Right lobe of liver (tissue), 6 donors: ENCODE data around the gene UBXN1. TPM values are rescaled to one million over a fixed set of nuclear protein-coding genes. Genes with fewer than 3 reads are reported as not detected.
"Not testable (repeated sequence)": the region's sequence is repeated elsewhere in the genome, so short reads cannot be mapped to it uniquely, and the experiment has no call there.

ENCODE experiments used
- ATAC-seq, 4 donors: fragments of 200-7000 bp; cut with Tn5 transposase; one replicate each; pipeline ENCODE4 v1.9.1; 2020; ENCODE audit warnings: mild to moderate bottlenecking in 4 of 4, moderate library complexity in 4 of 4
- DNase-seq, 3 donors: peaks; one replicate each; pipeline ENCODE4 v3.0.0-alpha.2; 2020
- H3K27ac ChIP-seq, 3 donors: fragments of 200-600 bp; one replicate each; pipeline ENCODE4 v1.8.0; 2022
- H3K27me3 ChIP-seq, 2 donors: fragments of 200-600 bp; one replicate each; pipeline ENCODE4 v1.8.0; 2022
- H3K36me3 ChIP-seq, 4 donors: fragments of 200-600 bp; sonication (generic) in 1 of 4; one replicate each; pipeline versions ENCODE4 v1.5.1 to v1.8.0; 2017 to 2022; ENCODE audit warnings: control low read depth in 1 of 4
- H3K4me1 ChIP-seq, 4 donors: fragments of 200-600 bp; sonication (generic) in 1 of 4; one replicate each; pipeline versions ENCODE4 v1.5.1 to v1.8.0; 2017 to 2022; ENCODE audit warnings: control low read depth in 1 of 4
- H3K4me3 ChIP-seq, 3 donors: fragments of 200-600 bp; one replicate each; pipeline ENCODE4 v1.8.0; 2022
- H3K9me3 ChIP-seq, 4 donors: fragments of 200-600 bp; sonication (generic) in 1 of 4; one replicate each; pipeline versions ENCODE4 v1.5.1 to v1.8.0; 2017 to 2022; ENCODE audit warnings: control low read depth in 1 of 4
- POLR2A ChIP-seq: fragments of 450-650 bp; IDR thresholded peaks from one replicate; pipeline ENCODE4 v1.6.1; 2017; ENCODE audit warnings: antibody characterized with exemption, mild to moderate bottlenecking
- WGBS: methylation state at CpG from one replicate; pipeline ENCODE4 v1.1.6; 2018; ENCODE audit warnings: low coverage, low lambda C conversion rate; ENCODE audit not compliant: insufficient coverage; ENCODE audit errors: missing lambda C conversion rate; 5-methylcytosine and 5-hydroxymethylcytosine counted together
- intact Hi-C, 2 donors: fragments of 100-400 bp; cut with DNase I; formaldehyde crosslinking; loops; one replicate each; pipeline versions ENCODE4 v1.11.2 to v1.14.1; 2022
- total RNA-seq, 6 experiments: library from RNA; depleted of rRNA in 2 of 6; stranded (reverse); fragments of >200 nt in 2 of 6; fragmentation: NEBNext Ultra II Directional in 3 of 6; extraction: Animal tissue kit (Norgen Biotek cat#: 25700) in 3 of 6; gene quantifications; one replicate each; pipeline versions ENCODE4 v1.1.0 to v1.2.4, GENCODE V29; 2016 to 2023
- TF ChIP-seq, protein P1 (sequence below), 4 donors: fragments of 200-600 bp in 3 of 4; fragments of 450-650 bp in 1 of 4; IDR thresholded peaks; one replicate each; pipeline versions ENCODE4 v1.5.1 to v1.8.0; 2016 to 2022; ENCODE audit warnings: antibody characterized with exemption in 4 of 4, mild to moderate bottlenecking in 2 of 4
- donor health status: DM: no; HTN: yes; CAD: no.
- donor health status: DM: no; HTN: no; CAD: no.
- donor health status: DM: no; HTN: no; CAD: no.
- donor health status: DM: no; HTN: yes; CAD: no.
- donor health status: DM: no; HTN: yes; CAD: no.

The UBXN1 gene
- total RNA-seq, 6 experiments from 2014 or later, result 24.7 to 41.9 (median 28.0) TPM

- Histone ChIP-seq H3K27ac (no peak overlapping the region), H3K9me3 (no peaks in the 10 kb centered on the region), H3K4me3 (no peak overlapping the region), H3K27me3 (no peaks in the 10 kb centered on the region), H3K36me3 (peaks cover 0 to 11% (median 0%) of the 10 kb centered on the region in 4 donors), H3K4me1 (peaks cover 0 to 16% (median 7%) of the 10 kb centered on the region in 4 donors)
- DNase-seq (no peak), ATAC-seq (no peak)
- 82% methylated on average over 8 of the region's 11 CpGs for WGBS
- TF ChIP-seq POLR2A, result no peak
- TF ChIP-seq, protein P1, sequence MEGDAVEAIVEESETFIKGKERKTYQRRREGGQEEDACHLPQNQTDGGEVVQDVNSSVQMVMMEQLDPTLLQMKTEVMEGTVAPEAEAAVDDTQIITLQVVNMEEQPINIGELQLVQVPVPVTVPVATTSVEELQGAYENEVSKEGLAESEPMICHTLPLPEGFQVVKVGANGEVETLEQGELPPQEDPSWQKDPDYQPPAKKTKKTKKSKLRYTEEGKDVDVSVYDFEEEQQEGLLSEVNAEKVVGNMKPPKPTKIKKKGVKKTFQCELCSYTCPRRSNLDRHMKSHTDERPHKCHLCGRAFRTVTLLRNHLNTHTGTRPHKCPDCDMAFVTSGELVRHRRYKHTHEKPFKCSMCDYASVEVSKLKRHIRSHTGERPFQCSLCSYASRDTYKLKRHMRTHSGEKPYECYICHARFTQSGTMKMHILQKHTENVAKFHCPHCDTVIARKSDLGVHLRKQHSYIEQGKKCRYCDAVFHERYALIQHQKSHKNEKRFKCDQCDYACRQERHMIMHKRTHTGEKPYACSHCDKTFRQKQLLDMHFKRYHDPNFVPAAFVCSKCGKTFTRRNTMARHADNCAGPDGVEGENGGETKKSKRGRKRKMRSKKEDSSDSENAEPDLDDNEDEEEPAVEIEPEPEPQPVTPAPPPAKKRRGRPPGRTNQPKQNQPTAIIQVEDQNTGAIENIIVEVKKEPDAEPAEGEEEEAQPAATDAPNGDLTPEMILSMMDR (IDR thresholded peaks at IDR 0.05), result no peak
- intact Hi-C loops, result no loop called here
Measured at GRCh38 chr11:62702246-62702645, 23.4 kb upstream of the UBXN1 start.

- peak; percentile 93 to 95 (median 94) for ATAC-seq
- no peak overlapping the region for H3K4me3 ChIP-seq
- peaks cover 0 to 30% (median 5%) of the 10 kb centered on the region in 4 donors for H3K36me3 ChIP-seq
- intact Hi-C loops, result no loop called here
- no peak overlapping the region for H3K27ac ChIP-seq
- TF ChIP-seq, protein P1 (IDR thresholded peaks at IDR 0.05), result peak; percentile 63 to 86 (median 86)
- no peak for TF ChIP-seq POLR2A
- WGBS, result 50% methylated on average over 13 of the region's 14 CpGs
- DNase-seq, result peak; percentile 76 to 80 (median 77)
- no peaks in the 10 kb centered on the region for H3K27me3 ChIP-seq
- H3K4me1 ChIP-seq, result peaks cover 0 to 4% (median 0%) of the 10 kb centered on the region in 4 donors
- H3K9me3 ChIP-seq, result no peaks in the 10 kb centered on the region
Measured at GRCh38 chr11:62694455-62695167, 15.7 kb upstream of the UBXN1 start.

DNA sequence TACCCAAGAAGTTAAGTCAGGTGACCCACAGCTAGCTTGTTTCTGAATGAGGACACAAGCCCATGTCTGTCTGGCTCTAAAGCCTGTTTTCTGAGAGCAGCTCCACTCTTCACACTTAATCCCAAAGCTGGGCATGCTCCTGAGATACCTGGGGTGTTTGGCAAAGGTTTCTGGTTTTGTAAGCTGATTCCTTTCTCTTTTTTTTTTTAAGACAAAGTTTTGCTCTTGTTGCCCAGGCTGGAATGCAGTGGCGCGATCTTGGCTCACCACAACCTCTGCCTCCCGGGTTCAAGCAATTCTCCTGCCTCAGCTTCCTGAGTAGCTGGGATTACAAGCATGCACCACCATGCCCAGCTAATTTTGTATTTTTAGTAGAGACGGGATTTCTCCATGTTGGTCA is 14.8 kb upstream of the UBXN1 start:
- ATAC-seq, DNase-seq, intact Hi-C loops, H3K4me3 ChIP-seq, H3K4me1 ChIP-seq, H3K27me3 ChIP-seq, H3K9me3 ChIP-seq, H3K27ac ChIP-seq: not testable (repeated sequence)
- peaks cover 0 to 30% (median 5%) of the 10 kb centered on the region in 4 donors for H3K36me3 ChIP-seq
- no CpG with 5 or more reads among the region's 4 CpGs for WGBS

GRCh38 chr11:62689421-62690183 is 10.7 kb upstream of the UBXN1 start, which contains the start of gene LRRN4CL:
Gene LRRN4CL, minus strand, starts transcription at chr11:62689530. Its CDS starts 1,022 bp downstream, at chr11:62688508.
- ATAC-seq (no peak), DNase-seq (no peak)
- peaks cover 0 to 30% (median 5%) of the 10 kb centered on the region in 4 donors for H3K36me3 ChIP-seq
- H3K4me3 ChIP-seq, result no peak within 1 kb of the TSS
- H3K9me3 ChIP-seq, result no peaks in the 10 kb centered on the region
- TF ChIP-seq, protein P1 (IDR thresholded peaks at IDR 0.05), result no peak
- TF ChIP-seq POLR2A, result no peak
- no peaks in the 10 kb centered on the region for H3K27me3 ChIP-seq
- H3K4me1 ChIP-seq, result peaks cover 0 to 6% (median 0%) of the 10 kb centered on the region in 4 donors
- 45% methylated on average over 9 of the region's 11 CpGs for WGBS
- intact Hi-C loops, result no loop called here
- no peak within 1 kb of the TSS for H3K27ac ChIP-seq

GRCh38 chr11:62688491-62688890 is 9.6 kb upstream of the UBXN1 start:
- peaks cover 0 to 6% (median 0%) of the 10 kb centered on the region in 4 donors for H3K4me1 ChIP-seq
- DNase-seq (no peak), ATAC-seq (peak in 1 of 4 donors; percentile 45)
- peaks cover 0 to 29% (median 5%) of the 10 kb centered on the region in 4 donors for H3K36me3 ChIP-seq
- no peak overlapping the region for H3K4me3 ChIP-seq
- no peak overlapping the region for H3K27ac ChIP-seq
- WGBS, result 31% methylated on average over 1 of the region's 1 CpG
- H3K9me3 ChIP-seq, result no peaks in the 10 kb centered on the region
- no peaks in the 10 kb centered on the region for H3K27me3 ChIP-seq
- TF ChIP-seq, protein P1 (IDR thresholded peaks at IDR 0.05), result no peak
- no peak for TF ChIP-seq POLR2A
- intact Hi-C loops, result no loop called here
